Hepatocyte (in vitro differentiated cells): ENCODE measurements around the gene DYRK2. TPM values are rescaled to one million over a fixed set of nuclear protein-coding genes. Genes with fewer than 3 reads are reported as not detected.

Experiments used
- DNase-seq: peaks from one replicate; pipeline ENCODE4 v3.0.0-alpha.2; 2016; ENCODE audit warnings: low spot score
- H2AFZ ChIP-seq: fragments of 200-600 bp; sonication (generic); 2 replicates; pipeline ENCODE4 v1.6.0; 2016; ENCODE audit warnings: antibody characterized with exemption, mild to moderate bottlenecking
- H3K27ac ChIP-seq: fragments of 200-600 bp; sonication (generic); 2 replicates; pipeline ENCODE4 v1.5.1; 2016; ENCODE audit warnings: mild to moderate bottlenecking
- H3K27me3 ChIP-seq: fragments of 200-600 bp; sonication (generic); 2 replicates; pipeline ENCODE4 v1.6.1; 2016
- H3K36me3 ChIP-seq: fragments of 200-600 bp; sonication (generic); replicated peaks from 2 replicates; pipeline ENCODE4 v1.5.1; 2016; ENCODE audit warnings: low read depth; ENCODE audit not compliant: insufficient read depth
- H3K4me1 ChIP-seq: fragments of 200-600 bp; sonication (generic); 2 replicates; pipeline ENCODE4 v1.5.1; 2016; ENCODE audit warnings: mild to moderate bottlenecking, moderate library complexity; ENCODE audit not compliant: insufficient read depth
- H3K4me2 ChIP-seq: fragments of 200-600 bp; sonication (generic); 2 replicates; pipeline ENCODE4 v1.6.0; 2016
- H3K4me3 ChIP-seq: fragments of 200-600 bp; sonication (generic); 2 replicates; pipeline ENCODE4 v1.5.1; 2016; ENCODE audit warnings: mild to moderate bottlenecking
- H3K79me2 ChIP-seq: fragments of 200-600 bp; sonication (generic); 2 replicates; pipeline ENCODE4 v1.6.0; 2017; ENCODE audit warnings: mild to moderate bottlenecking
- H3K9me2 ChIP-seq: fragments of 200-600 bp; sonication (generic); replicated peaks from 2 replicates; pipeline ENCODE4 v1.6.0; 2017; ENCODE audit warnings: mild to moderate bottlenecking; ENCODE audit not compliant: insufficient read depth
- H3K9me3 ChIP-seq: fragments of 200-600 bp; sonication (generic); 2 replicates; pipeline ENCODE4 v1.5.1; 2016; ENCODE audit warnings: low read depth, mild to moderate bottlenecking
- H4K20me1 ChIP-seq: fragments of 200-600 bp; sonication (generic); 2 replicates; pipeline ENCODE4 v1.6.0; 2016; ENCODE audit warnings: mild to moderate bottlenecking; ENCODE audit not compliant: insufficient read depth, poor library complexity, severe bottlenecking
- CTCF ChIP-seq: fragments of 200-600 bp; sonication (generic); IDR thresholded peaks from 2 replicates; pipeline ENCODE4 v1.5.1; 2016; ENCODE audit warnings: antibody characterized with exemption, mild to moderate bottlenecking; ENCODE audit not compliant: poor library complexity
- EZH2 ChIP-seq: fragments of 200-600 bp; sonication (generic); IDR thresholded peaks from 2 replicates; pipeline ENCODE4 v1.6.1; 2016; ENCODE audit warnings: antibody characterized with exemption, mild to moderate bottlenecking, borderline replicate concordance
- EZH2phosphoT487 ChIP-seq: fragments of 200-600 bp; sonication (generic); IDR thresholded peaks from one replicate; pipeline ENCODE4 v1.6.1; 2018; ENCODE audit warnings: antibody characterized with exemption, mild to moderate bottlenecking, low read depth, moderate library complexity; ENCODE audit not compliant: unreplicated experiment, severe bottlenecking
- WGBS: methylation state at CpG from one replicate; pipeline ENCODE4 v1.1.6; 2016; ENCODE audit warnings: low lambda C conversion rate; ENCODE audit errors: missing lambda C conversion rate; 5-methylcytosine and 5-hydroxymethylcytosine counted together
- polyA plus RNA-seq: library from polyadenylated mRNA; unstranded; fragments of >200 nt; fragmentation: Nextera tagmentation; extraction: Ambion mirVana; gene quantifications from 2 replicates; pipeline ENCODE4 v1.2.1, GENCODE V29; 2016
- total RNA-seq: library from RNA; depleted of rRNA; stranded (reverse); fragments of >200 nt; gene quantifications from 2 replicates; pipeline ENCODE4 v1.2.3, GENCODE V29; 2014

Gene DYRK2
- total and polyA plus RNA-seq, 2 experiments from 2014 or later = 18.4 to 39.2 TPM

- Histone ChIP-seq H3K4me1 (peaks cover 6% of the 10 kb centered on the region), H3K4me3 (no peak overlapping the region), H3K27me3 (no peaks in the 10 kb centered on the region), H2AFZ (no peak overlapping the region), H4K20me1 (no peaks in the 10 kb centered on the region), H3K9me2 (no peaks in the 10 kb centered on the region), H3K79me2 (no peaks in the 10 kb centered on the region), H3K9me3 (no peaks in the 10 kb centered on the region), H3K4me2 (no peak overlapping the region), H3K36me3 (no peaks in the 10 kb centered on the region), H3K27ac (no peak overlapping the region)
- 97% methylated on average over 1 of the region's 1 CpG for WGBS
- TF ChIP-seq CTCF (no peak), EZH2 (no peak), EZH2phosphoT487 (no peak)
- no peak for DNase-seq
These were observed 33.5 kb downstream of the DYRK2 start for GRCh38 chr12:67681941-67682620.

- no peak for DNase-seq
- Histone ChIP-seq H3K36me3 (no peaks in the 10 kb centered on the region), H3K9me3 (no peaks in the 10 kb centered on the region), H3K4me3 (no peak overlapping the region), H3K27me3 (no peaks in the 10 kb centered on the region), H3K4me1 (no peaks in the 10 kb centered on the region), H2AFZ (no peak overlapping the region), H3K79me2 (no peaks in the 10 kb centered on the region), H3K4me2 (no peak overlapping the region), H3K27ac (no peak overlapping the region), H4K20me1 (no peaks in the 10 kb centered on the region), H3K9me2 (no peaks in the 10 kb centered on the region)
- TF ChIP-seq CTCF = no peak
- no peak for TF ChIP-seq EZH2phosphoT487
- no peak for TF ChIP-seq EZH2
- WGBS = 46% methylated on average over 1 of the region's 1 CpG
These were observed 40.8 kb downstream of the DYRK2 start for GRCh38 chr12:67689385-67689784.

- Histone ChIP-seq H3K9me2 (no peaks in the 10 kb centered on the region), H3K36me3 (no peaks in the 10 kb centered on the region), H3K4me1 (no peaks in the 10 kb centered on the region), H4K20me1 (no peaks in the 10 kb centered on the region), H3K27me3 (no peaks in the 10 kb centered on the region), H3K4me2 (no peak overlapping the region), H3K27ac (no peak overlapping the region), H2AFZ (no peak overlapping the region), H3K9me3 (no peaks in the 10 kb centered on the region), H3K4me3 (no peak overlapping the region), H3K79me2 (no peaks in the 10 kb centered on the region)
- no peak for DNase-seq
- no peak for TF ChIP-seq EZH2
- TF ChIP-seq EZH2phosphoT487 = no peak
- no peak for TF ChIP-seq CTCF
- WGBS = 61% methylated on average over 1 of the region's 1 CpG
These were observed 42.1 kb downstream of the DYRK2 start for GRCh38 chr12:67690656-67691055.

- H3K36me3 ChIP-seq = no peaks in the 10 kb centered on the region
- no peaks in the 10 kb centered on the region for H3K9me2 ChIP-seq
- H3K4me2 ChIP-seq = no peak overlapping the region
- H4K20me1 ChIP-seq = no peaks in the 10 kb centered on the region
- no peaks in the 10 kb centered on the region for H3K9me3 ChIP-seq
- H3K27me3 ChIP-seq = no peaks in the 10 kb centered on the region
- no peaks in the 10 kb centered on the region for H3K4me1 ChIP-seq
- TF ChIP-seq EZH2 (no peak), CTCF (no peak), EZH2phosphoT487 (no peak)
- no peak overlapping the region for H2AFZ ChIP-seq
- H3K4me3 ChIP-seq = no peak overlapping the region
- DNase-seq = no peak
- 90% methylated on average over 5 of the region's 5 CpGs for WGBS
- H3K79me2 ChIP-seq = no peaks in the 10 kb centered on the region
- H3K27ac ChIP-seq = no peak overlapping the region
These were observed 42.7 kb downstream of the DYRK2 start for GRCh38 chr12:67691220-67691619.
